IMR-90 (cell line): ENCODE results near the gene LHFPL3. TPM values are rescaled to one million over a fixed set of nuclear protein-coding genes. Genes with fewer than 3 reads are reported as not detected.
"Not testable (repeated sequence)": the region's sequence is repeated elsewhere in the genome, so short reads cannot be mapped to it uniquely, and the experiment has no call there.

ENCODE experiments used
- ATAC-seq: fragments of 200-7000 bp; cut with Tn5 transposase; 2 replicates; pipeline ENCODE4 v1.9.1; 2020; ENCODE audit warnings: low read depth, mild to moderate bottlenecking, moderate library complexity
- BruUV-seq: library from RNA; stranded (reverse); fragments of 400-500 nt; replicated peaks from 2 replicates; lab custom pipeline; 2021; lab: Mats Ljungman, UMichigan
- CTCF ChIA-PET: fragments of 300-600 bp; formaldehyde crosslinking; extraction: SDS; loops from one replicate; lab custom pipeline; 2021; ENCODE audit warnings: antibody characterized with exemption; lab: Yijun Ruan, JAX
- POLR2A ChIA-PET: fragments of 300-600 bp; sonication (Branson Sonifier 250); formaldehyde crosslinking; loops from one replicate; lab custom pipeline; 2022; ENCODE audit warnings: antibody characterized with exemption; ENCODE audit not compliant: unreplicated experiment; lab: Charles Lee
- DNase-seq: peaks from one replicate; pipeline ENCODE4 v3.0.0; 2013
- H2AFZ ChIP-seq: replicated peaks from 2 replicates; pipeline ENCODE3; 2013; ENCODE audit warnings: low read length, mild to moderate bottlenecking; ENCODE audit not compliant: poor library complexity
- H2AK5ac ChIP-seq: 2 replicates; pipeline ENCODE4 v1.6.1; 2013; ENCODE audit warnings: low read depth, low read length, inconsistent platforms
- H2AK9ac ChIP-seq: replicated peaks from 2 replicates; pipeline ENCODE3; 2013; ENCODE audit warnings: mild to moderate bottlenecking, low read depth, low read length, moderate library complexity; ENCODE audit not compliant: poor library complexity
- H2BK120ac ChIP-seq: 2 replicates; pipeline ENCODE4 v1.6.1; 2013; ENCODE audit warnings: low read depth, low read length, inconsistent platforms
- H2BK15ac ChIP-seq: 3 replicates; pipeline ENCODE4 v1.6.1; 2013; ENCODE audit warnings: low read depth, low read length, inconsistent platforms
- H2BK20ac ChIP-seq: 2 replicates; pipeline ENCODE4 v1.6.1; 2013; ENCODE audit warnings: low read depth, mild to moderate bottlenecking, inconsistent platforms, low read length, moderate library complexity
- H2BK5ac ChIP-seq: 2 replicates; pipeline ENCODE4 v1.6.1; 2013; ENCODE audit warnings: mild to moderate bottlenecking, low read depth, low read length, inconsistent platforms; ENCODE audit not compliant: poor library complexity, severe bottlenecking
- H3K14ac ChIP-seq: replicated peaks from 2 replicates; pipeline ENCODE4 v1.6.1; 2013; ENCODE audit warnings: low read depth, low read length, inconsistent platforms
- H3K18ac ChIP-seq: 2 replicates; pipeline ENCODE4 v1.6.1; 2013; ENCODE audit warnings: low read depth, low read length, control low read depth
- H3K23ac ChIP-seq: 2 replicates; pipeline ENCODE4 v1.6.1; 2013; ENCODE audit warnings: low read depth, low read length, inconsistent platforms
- H3K27ac ChIP-seq: 2 replicates; pipeline ENCODE4 v1.5.1; 2013; ENCODE audit warnings: mild to moderate bottlenecking, control low read depth, low read length; ENCODE audit not compliant: insufficient read depth
- H3K27me3 ChIP-seq: 2 replicates; pipeline ENCODE4 v1.6.1; 2013; ENCODE audit warnings: low read length; ENCODE audit not compliant: control insufficient read depth, insufficient read depth
- H3K36me3 ChIP-seq: 2 replicates; pipeline ENCODE4 v1.6.1; 2013; ENCODE audit warnings: low read length, mixed read lengths; ENCODE audit not compliant: control insufficient read depth, insufficient read depth
- H3K4ac ChIP-seq: 2 replicates; pipeline ENCODE4 v1.6.1; 2013; ENCODE audit warnings: low read depth, low read length, inconsistent platforms
- H3K4me1 ChIP-seq: 2 replicates; pipeline ENCODE4 v1.6.1; 2013; ENCODE audit warnings: low read length, mixed read lengths; ENCODE audit not compliant: control insufficient read depth, insufficient read depth
- H3K4me2 ChIP-seq: 2 replicates; pipeline ENCODE4 v1.6.1; 2013; ENCODE audit warnings: low read depth, mild to moderate bottlenecking, control low read depth, low read length, moderate library complexity
- H3K4me3 ChIP-seq: 2 replicates; pipeline ENCODE4 v1.5.1; 2013; ENCODE audit warnings: low read depth, mild to moderate bottlenecking, control low read depth, low read length, moderate library complexity; ENCODE audit not compliant: insufficient read depth
- H3K56ac ChIP-seq: 2 replicates; pipeline ENCODE4 v1.6.1; 2013; ENCODE audit warnings: low read length, inconsistent platforms; ENCODE audit not compliant: insufficient read depth; ENCODE audit errors: extremely low read depth
- H3K79me1 ChIP-seq, 2 experiments: 2 replicates each; pipeline ENCODE4 v1.6.1; 2013; ENCODE audit warnings: low read length in 2 of 2, inconsistent platforms in 1 of 2, low read depth in 1 of 2
- H3K9ac ChIP-seq: 2 replicates; pipeline ENCODE4 v1.6.1; 2013; ENCODE audit warnings: low read depth, low read length, control low read depth
- H3K9me1 ChIP-seq: 2 replicates; pipeline ENCODE4 v1.6.1; 2013; ENCODE audit warnings: low read length, inconsistent platforms; ENCODE audit not compliant: insufficient read depth
- H3K9me3 ChIP-seq: 2 replicates; pipeline ENCODE4 v1.6.1; 2013; ENCODE audit warnings: low read length; ENCODE audit not compliant: control insufficient read depth, insufficient read depth
- H4K20me1 ChIP-seq: 2 replicates; pipeline ENCODE4 v1.6.1; 2013; ENCODE audit warnings: low read length, inconsistent platforms; ENCODE audit not compliant: insufficient read depth
- H4K5ac ChIP-seq: 2 replicates; pipeline ENCODE4 v1.6.1; 2013; ENCODE audit warnings: mild to moderate bottlenecking, low read depth, low read length, control low read depth
- H4K8ac ChIP-seq, 2 experiments: 2 replicates each; pipeline ENCODE4 v1.6.1; 2013; ENCODE audit warnings: low read depth in 2 of 2, low read length in 2 of 2, control low read depth in 1 of 2, inconsistent platforms in 1 of 2
- H4K91ac ChIP-seq: 2 replicates; pipeline ENCODE4 v1.6.1; 2013; ENCODE audit warnings: low read depth, low read length, inconsistent platforms; ENCODE audit not compliant: insufficient read depth
- BHLHE40 ChIP-seq: fragments of 150-350 bp; IDR thresholded peaks from 2 replicates; pipeline ENCODE4 v1.6.1; 2016; ENCODE audit warnings: mild to moderate bottlenecking, low read depth, low read length
- CTCF ChIP-seq: conservative IDR thresholded peaks from 2 replicates; pipeline ENCODE4 v1.5.1; 2012; ENCODE audit warnings: mild to moderate bottlenecking, low read depth, low read length, improper control_type of control experiment
- ELK1 ChIP-seq: fragments of 150-350 bp; IDR thresholded peaks from 2 replicates; pipeline ENCODE4 v1.6.1; 2016; ENCODE audit warnings: low read depth, mild to moderate bottlenecking, low read length, moderate library complexity, borderline replicate concordance
- MAFK ChIP-seq: IDR thresholded peaks from 2 replicates; pipeline ENCODE4 v1.6.1; 2012; ENCODE audit warnings: low read depth, low read length, improper control_type of control experiment
- RAD21 ChIP-seq: IDR thresholded peaks from 2 replicates; pipeline ENCODE4 v1.6.1; 2012; ENCODE audit warnings: low read length, improper control_type of control experiment
- WGBS, 2 experiments: methylation state at CpG; one replicate each; pipeline versions ENCODE4 v1.1.5 to v1.1.7; 2013; ENCODE audit warnings: missing lambda C conversion rate in 2 of 2; ENCODE audit not compliant: insufficient read length in 1 of 2; ENCODE audit errors: extremely low coverage in 2 of 2; 5-methylcytosine and 5-hydroxymethylcytosine counted together
- dilution Hi-C: fragments of 300-500 bp; cut with HindIII; formaldehyde crosslinking; loops from one replicate; pipeline ENCODE4 v1.14.3; 2018; ENCODE audit warnings: low sequenced_read_pairs; ENCODE audit not compliant: unreplicated experiment
- in situ Hi-C: fragments of 300-500 bp; cut with MboI; formaldehyde crosslinking; loops from 3 replicates; pipeline ENCODE4 v1.14.3; 2019; ENCODE audit warnings: low sequenced_read_pairs, inconsistent platforms, mixed read lengths
- intact Hi-C: fragments of 100-400 bp; cut with micrococcal nuclease; formaldehyde crosslinking; loops from 2 replicates; pipeline ENCODE4 v1.10.0; 2022
- polyA plus RNA-seq, 3 experiments: library from polyadenylated mRNA; depleted of rRNA; stranded (reverse); fragments of >200 nt; gene quantifications; 2 replicates each; pipeline ENCODE4 v1.2.3, GENCODE V29; 2012; ENCODE audit warnings: low replicate concordance in 1 of 3
- total RNA-seq: library from RNA; depleted of rRNA; stranded (reverse); fragments of >200 nt; gene quantifications from 2 replicates; pipeline ENCODE4 v1.2.3, GENCODE V29; 2012

LHFPL3 gene
- total and polyA plus RNA-seq, 2 of the 4 experiments (the other 2 are of a cell fraction) = not detected

GRCh38 chr7:104584620-104585019, 256.2 kb downstream of the LHFPL3 start:
- Histone ChIP-seq H3K9me1 (no peaks in the 10 kb centered on the region), H3K36me3 (no peaks in the 10 kb centered on the region), H3K27me3 (no peaks in the 10 kb centered on the region), H3K4me1 (no peaks in the 10 kb centered on the region), H3K79me1 (no peaks in the 10 kb centered on the region), H3K18ac (no peak overlapping the region), H2BK5ac (no peak overlapping the region), H3K4me3 (no peak overlapping the region), H2BK120ac (no peak overlapping the region), H2BK15ac (no peak overlapping the region), H3K9ac (no peak overlapping the region), H2BK20ac (no peak overlapping the region), H2AK5ac (no peak overlapping the region), H3K56ac (no peak overlapping the region), H2AK9ac (no peak overlapping the region), H4K20me1 (no peaks in the 10 kb centered on the region), H3K4ac (no peak overlapping the region), H3K23ac (no peak overlapping the region), H4K5ac (no peak overlapping the region), H2AFZ (no peak overlapping the region), H4K8ac (no peak overlapping the region), H3K9me3 (no peaks in the 10 kb centered on the region), H3K4me2 (no peak overlapping the region), H4K91ac (no peak overlapping the region), H3K14ac (no peak overlapping the region), H3K27ac (no peak overlapping the region)
- DNase-seq (no peak), ATAC-seq (no peak)
- in situ Hi-C loops (no loop called here), intact Hi-C loops (no loop called here), dilution Hi-C loops (no loop called here)
- WGBS, 2 experiments = no CpG with 5 or more reads among the region's 3 CpGs
- ChIA-PET POLR2A (no interaction called here), CTCF (no interaction called here)
- no peak for TF ChIP-seq RAD21
- TF ChIP-seq BHLHE40 = no peak
- no peak for TF ChIP-seq ELK1
- no peak for TF ChIP-seq MAFK
- TF ChIP-seq CTCF = no peak
- BruUV-seq = no TSS peak

GRCh38 chr7:104595591-104595990, 267.2 kb downstream of the LHFPL3 start:
- DNase-seq, H3K18ac ChIP-seq, H3K9ac ChIP-seq, H3K4me1 ChIP-seq, H2BK20ac ChIP-seq, H3K79me1 ChIP-seq, H3K56ac ChIP-seq, H2BK120ac ChIP-seq, POLR2A ChIA-PET, H3K9me3 ChIP-seq, H3K14ac ChIP-seq, ATAC-seq, intact Hi-C loops, CTCF ChIA-PET, H3K23ac ChIP-seq, H2BK5ac ChIP-seq, H2AK5ac ChIP-seq, H3K27ac ChIP-seq, H3K36me3 ChIP-seq, H2BK15ac ChIP-seq, H4K20me1 ChIP-seq, dilution Hi-C loops, H2AK9ac ChIP-seq, BruUV-seq, H3K4me3 ChIP-seq, H4K5ac ChIP-seq, H3K9me1 ChIP-seq, H2AFZ ChIP-seq, H3K4me2 ChIP-seq, H4K8ac ChIP-seq, H3K4ac ChIP-seq, in situ Hi-C loops, H4K91ac ChIP-seq, H3K27me3 ChIP-seq: not testable (repeated sequence)
- WGBS, 2 experiments = no CpG with 5 or more reads among the region's 7 CpGs
